OCI-LY1 (cell line): ENCODE measurements around the gene PUM1.

ENCODE experiments used
- CTCF ChIP-seq: fragments of 200-600 bp; sonication (generic), shearing (Covaris generic); IDR thresholded peaks from 2 replicates; pipeline ENCODE4 v1.5.1; 2017; ENCODE audit warnings: mild to moderate bottlenecking, antibody characterized with exemption, low read length, moderate library complexity, mixed read lengths
- EZH2 ChIP-seq: fragments of 200-600 bp; sonication (generic), shearing (Covaris generic); IDR thresholded peaks from 2 replicates; pipeline ENCODE4 v1.8.0; 2017; ENCODE audit warnings: borderline replicate concordance, mixed run types, mild to moderate bottlenecking, antibody characterized with exemption, low read length, moderate library complexity, mixed read lengths

GRCh38 chr1:30923597-30923996 lies 141.9 kb downstream of the PUM1 start:
- no peak for TF ChIP-seq CTCF
- TF ChIP-seq EZH2, result no peak
